ENCODE data around the gene GOLGA1.

Gene GOLGA1

DNA sequence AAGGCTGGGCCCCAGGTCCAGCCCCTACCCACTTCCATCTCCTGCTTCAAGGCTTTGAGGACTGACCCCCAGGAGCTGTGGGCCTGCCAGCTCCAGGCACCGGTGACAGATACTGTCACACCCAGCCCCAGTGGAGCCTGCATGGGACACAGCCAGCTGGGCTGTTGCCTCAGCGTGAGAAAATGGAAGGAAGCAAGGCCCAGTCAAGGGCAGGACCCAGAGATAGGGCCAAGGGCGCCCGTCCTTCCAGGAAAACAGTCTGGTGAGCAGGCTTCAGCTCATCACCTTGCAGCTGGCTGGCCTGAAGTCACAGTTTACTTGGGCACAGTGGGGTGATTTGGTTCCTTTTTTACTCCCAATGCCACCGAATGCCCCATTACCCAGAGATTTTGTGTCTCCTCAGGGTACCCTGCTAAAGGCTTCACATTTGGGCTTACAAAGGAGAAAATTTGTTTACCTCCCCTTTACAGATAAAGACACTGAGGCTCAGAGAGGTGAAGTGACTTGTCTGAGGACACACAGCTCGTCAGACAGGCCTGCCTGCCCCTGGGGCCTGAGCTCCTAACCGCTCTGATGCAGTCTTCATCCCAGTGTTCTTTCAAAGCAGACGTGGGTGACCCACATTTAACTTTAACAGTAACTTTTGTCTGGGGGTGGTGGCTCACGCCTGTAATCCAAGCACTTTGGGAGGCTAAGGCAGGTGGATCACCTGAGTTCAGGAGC, 109.1 kb downstream of the GOLGA1 start:
- DNase-seq = no peak

DNA sequence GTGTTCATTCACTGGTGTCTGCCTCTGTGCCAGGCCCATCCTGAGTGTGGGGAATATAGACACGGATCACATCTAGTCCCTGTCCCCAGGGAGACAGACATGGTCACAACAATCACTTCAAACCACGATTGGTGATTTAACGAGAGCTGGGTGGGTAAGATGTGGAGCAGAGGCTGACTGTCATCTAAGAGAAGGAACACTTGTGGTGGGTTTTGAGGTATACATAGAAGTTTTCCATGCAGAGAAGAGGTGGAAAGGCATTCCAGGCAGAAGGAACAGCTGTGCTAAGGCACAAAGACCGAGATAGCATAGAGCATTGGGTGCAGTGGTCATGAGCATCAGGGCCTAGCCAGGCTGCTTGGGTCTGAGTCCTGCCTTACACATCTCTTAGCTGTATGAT, 110.3 kb downstream of the GOLGA1 start:
- DNase-seq = no peak

DNA sequence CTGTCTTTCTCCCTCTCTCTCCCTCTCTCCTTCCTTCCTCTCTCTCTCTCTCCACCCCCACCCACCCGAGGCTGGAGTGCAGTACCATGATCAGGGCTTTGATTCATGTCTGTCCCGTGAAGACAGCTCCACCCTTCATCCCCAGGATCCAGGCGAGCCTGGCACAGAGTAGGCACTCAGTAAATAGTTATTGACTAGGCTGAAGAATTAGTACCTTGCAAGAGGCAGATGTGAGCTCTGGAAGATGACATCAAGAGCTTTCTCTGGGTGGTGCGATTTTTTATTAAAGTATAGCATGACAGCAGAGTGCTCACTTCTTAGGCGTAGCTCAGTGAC, 111.6 kb downstream of the GOLGA1 start:
- no peak for DNase-seq

DNA sequence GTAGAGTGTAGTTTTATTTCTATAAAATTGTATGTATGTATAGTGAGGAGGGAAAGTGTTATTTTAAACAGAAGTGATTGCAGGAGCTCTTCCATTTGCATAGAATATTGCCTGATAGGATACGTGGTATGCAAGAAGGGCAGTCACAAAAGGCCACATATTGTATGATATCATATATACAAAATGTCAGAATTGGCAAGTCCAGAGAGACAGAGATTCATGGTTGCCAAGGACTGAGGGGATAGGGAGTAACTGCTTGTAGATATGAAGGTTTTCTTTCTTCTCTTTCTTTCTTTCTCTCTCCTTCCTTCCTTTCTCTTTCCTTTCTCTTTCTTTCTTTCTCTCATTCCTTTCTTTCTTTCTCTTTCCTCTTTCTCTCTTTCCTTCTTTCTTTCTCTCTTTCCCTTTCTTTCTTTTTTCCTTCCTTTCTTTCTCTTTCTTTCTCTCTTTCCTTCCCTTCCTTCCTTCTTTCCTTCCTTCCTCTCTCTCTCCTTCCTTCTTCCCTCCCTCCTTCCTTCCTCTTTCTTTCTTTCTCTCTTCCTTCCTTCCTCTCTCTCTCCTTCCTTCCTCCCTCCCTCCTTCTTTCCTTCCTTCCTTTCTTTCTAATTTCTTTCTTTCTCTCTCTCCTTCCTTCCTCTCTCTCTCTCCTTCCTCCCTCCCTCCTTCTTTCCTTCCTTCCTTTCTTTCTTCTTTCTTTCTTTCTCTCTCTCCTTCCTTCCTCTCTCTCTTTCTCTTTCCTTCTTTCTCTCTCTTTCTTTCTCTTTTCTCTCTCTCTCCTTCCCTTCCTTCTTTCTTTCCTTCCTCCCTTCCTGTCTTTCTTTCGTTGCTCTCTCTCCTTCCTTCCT, 112.2 kb downstream of the GOLGA1 start:
- no peak for DNase-seq
